ENCODE data around the gene GRID1.
"Not testable (repeated sequence)": the region's sequence is repeated elsewhere in the genome, so short reads cannot be mapped to it uniquely, and the experiment has no call there.

GRID1 gene

GRCh38 chr10:85936161-85936560 is 430.4 kb downstream of the GRID1 start:
- Histone ChIP-seq H3K36me3 (ENCODE audit: insufficient read depth, low read length) (no peaks in the 10 kb centered on the region), H3K9me3 (ENCODE audit: low read depth, low read length) (no peaks in the 10 kb centered on the region), H3K27ac (no peak overlapping the region), H3K9ac (ENCODE audit: insufficient read length) (no peak overlapping the region), H3K4me3 (no peak overlapping the region)
- TF ChIP-seq POLR2AphosphoS5 (IDR thresholded peaks at IDR 0.05; ENCODE audit: borderline replicate concordance, low read depth, low read length) (no peak), FOXP2 (optimal IDR thresholded peaks at IDR 0.05; ENCODE audit: control extremely low read depth, extremely low read length, insufficient read depth) (no peak), EZH2 (IDR thresholded peaks at IDR 0.05) (no peak)
- DNase-seq (ENCODE audit: low read depth, low spot score), result no peak

- no peak for DNase-seq (ENCODE audit: low read depth, low spot score)
- Histone ChIP-seq H3K27ac (no peak overlapping the region), H3K4me3 (no peak overlapping the region), H3K9me3 (ENCODE audit: low read depth, low read length) (no peaks in the 10 kb centered on the region), H3K36me3 (ENCODE audit: insufficient read depth, low read length) (no peaks in the 10 kb centered on the region), H3K9ac (ENCODE audit: insufficient read length) (no peak overlapping the region)
- TF ChIP-seq FOXP2 (optimal IDR thresholded peaks at IDR 0.05; ENCODE audit: control extremely low read depth, extremely low read length, insufficient read depth), result no peak
- no peak for TF ChIP-seq POLR2AphosphoS5 (IDR thresholded peaks at IDR 0.05; ENCODE audit: borderline replicate concordance, low read depth, low read length)
- no peak for TF ChIP-seq EZH2 (IDR thresholded peaks at IDR 0.05)
Measured at GRCh38 chr10:85934586-85934985, 432.0 kb downstream of the GRID1 start.

GRCh38 chr10:85929993-85930392 is 436.6 kb downstream of the GRID1 start:
- H3K9ac ChIP-seq (ENCODE audit: insufficient read length); H3K36me3 ChIP-seq (ENCODE audit: insufficient read depth, low read length); H3K4me3 ChIP-seq; H3K9me3 ChIP-seq (ENCODE audit: low read depth, low read length); DNase-seq (ENCODE audit: low read depth, low spot score); H3K27ac ChIP-seq: not testable (repeated sequence)

GRCh38 chr10:85927952-85928665 is 438.5 kb downstream of the GRID1 start:
- H3K9ac ChIP-seq (ENCODE audit: insufficient read length), result no peak overlapping the region
- no peaks in the 10 kb centered on the region for H3K36me3 ChIP-seq (ENCODE audit: insufficient read depth, low read length)
- H3K9me3 ChIP-seq (ENCODE audit: low read depth, low read length), result no peaks in the 10 kb centered on the region
- no peak overlapping the region for H3K4me3 ChIP-seq
- DNase-seq (ENCODE audit: low read depth, low spot score), result no peak
- TF ChIP-seq EZH2 (IDR thresholded peaks at IDR 0.05), result no peak
- TF ChIP-seq FOXP2 (optimal IDR thresholded peaks at IDR 0.05; ENCODE audit: control extremely low read depth, extremely low read length, insufficient read depth), result no peak
- H3K27ac ChIP-seq, result no peak overlapping the region

GRCh38 chr10:85926986-85927385 is 439.6 kb downstream of the GRID1 start:
- no peak for DNase-seq (ENCODE audit: low read depth, low spot score)
- H3K9me3 ChIP-seq (ENCODE audit: low read depth, low read length), result no peaks in the 10 kb centered on the region
- H3K4me3 ChIP-seq, result no peak overlapping the region
- no peak for TF ChIP-seq POLR2AphosphoS5 (IDR thresholded peaks at IDR 0.05; ENCODE audit: borderline replicate concordance, low read depth, low read length)
- no peak for TF ChIP-seq EZH2 (IDR thresholded peaks at IDR 0.05)
- TF ChIP-seq FOXP2 (optimal IDR thresholded peaks at IDR 0.05; ENCODE audit: control extremely low read depth, extremely low read length, insufficient read depth), result no peak
- no peaks in the 10 kb centered on the region for H3K36me3 ChIP-seq (ENCODE audit: insufficient read depth, low read length)
- no peak overlapping the region for H3K27ac ChIP-seq
- no peak overlapping the region for H3K9ac ChIP-seq (ENCODE audit: insufficient read length)

GRCh38 chr10:85926136-85926535 is 440.5 kb downstream of the GRID1 start:
- Histone ChIP-seq H3K9me3 (ENCODE audit: low read depth, low read length) (no peaks in the 10 kb centered on the region), H3K9ac (ENCODE audit: insufficient read length) (no peak overlapping the region), H3K4me3 (no peak overlapping the region), H3K36me3 (ENCODE audit: insufficient read depth, low read length) (no peaks in the 10 kb centered on the region), H3K27ac (no peak overlapping the region)
- TF ChIP-seq EZH2 (IDR thresholded peaks at IDR 0.05) (no peak), FOXP2 (optimal IDR thresholded peaks at IDR 0.05; ENCODE audit: control extremely low read depth, extremely low read length, insufficient read depth) (no peak), POLR2AphosphoS5 (IDR thresholded peaks at IDR 0.05; ENCODE audit: borderline replicate concordance, low read depth, low read length) (no peak)
- DNase-seq (ENCODE audit: low read depth, low spot score), result no peak

GRCh38 chr10:85925201-85925750 is 441.3 kb downstream of the GRID1 start:
- Histone ChIP-seq H3K9me3 (ENCODE audit: low read depth, low read length) (no peaks in the 10 kb centered on the region), H3K9ac (ENCODE audit: insufficient read length) (no peak overlapping the region)
- no peak for TF ChIP-seq EZH2 (IDR thresholded peaks at IDR 0.05)
- TF ChIP-seq POLR2AphosphoS5 (IDR thresholded peaks at IDR 0.05; ENCODE audit: borderline replicate concordance, low read depth, low read length), result no peak
- no peak for TF ChIP-seq FOXP2 (optimal IDR thresholded peaks at IDR 0.05; ENCODE audit: control extremely low read depth, extremely low read length, insufficient read depth)

GRCh38 chr10:85924382-85925102 is 442.1 kb downstream of the GRID1 start:
- Histone ChIP-seq H3K27ac (no peak overlapping the region), H3K36me3 (ENCODE audit: insufficient read depth, low read length) (no peaks in the 10 kb centered on the region), H3K9ac (ENCODE audit: insufficient read length) (no peak overlapping the region), H3K4me3 (no peak overlapping the region), H3K9me3 (ENCODE audit: low read depth, low read length) (no peaks in the 10 kb centered on the region)
- no peak for DNase-seq (ENCODE audit: low read depth, low spot score)
- TF ChIP-seq FOXP2 (optimal IDR thresholded peaks at IDR 0.05; ENCODE audit: control extremely low read depth, extremely low read length, insufficient read depth) (no peak), POLR2AphosphoS5 (IDR thresholded peaks at IDR 0.05; ENCODE audit: borderline replicate concordance, low read depth, low read length) (no peak), EZH2 (IDR thresholded peaks at IDR 0.05) (no peak)

More at GRCh38 chr10:85925201-85925750, 441.3 kb downstream of the GRID1 start:
- no peak overlapping the region for H3K4me3 ChIP-seq
- H3K36me3 ChIP-seq (ENCODE audit: insufficient read depth, low read length), result no peaks in the 10 kb centered on the region
- no peak overlapping the region for H3K27ac ChIP-seq
- no peak for DNase-seq (ENCODE audit: low read depth, low spot score)
